Adrenal gland (tissue), 5 donors: ENCODE measurements around the gene LRRC74A.

ENCODE experiments used
- CTCF ChIP-seq, 6 experiments: fragments of 450-650 bp in 4 of 6; fragments of 200-600 bp in 2 of 6; sonication (generic) in 1 of 6; IDR thresholded peaks; 1 replicate in 5 of 6; 2 replicates in 1 of 6; pipeline versions ENCODE4 v1.5.1 to v1.8.0; 2016 to 2021; ENCODE audit warnings: antibody characterized with exemption in 6 of 6, mild to moderate bottlenecking in 2 of 6, moderate library complexity in 1 of 6
- POLR2A ChIP-seq, 2 donors: fragments of 450-650 bp; IDR thresholded peaks; one replicate each; pipeline ENCODE4 v1.6.1; 2017; ENCODE audit warnings: antibody characterized with exemption in 2 of 2, mild to moderate bottlenecking in 2 of 2, moderate library complexity in 1 of 2
- donor health status: DM: no; HTN: no; CAD: no.

DNA sequence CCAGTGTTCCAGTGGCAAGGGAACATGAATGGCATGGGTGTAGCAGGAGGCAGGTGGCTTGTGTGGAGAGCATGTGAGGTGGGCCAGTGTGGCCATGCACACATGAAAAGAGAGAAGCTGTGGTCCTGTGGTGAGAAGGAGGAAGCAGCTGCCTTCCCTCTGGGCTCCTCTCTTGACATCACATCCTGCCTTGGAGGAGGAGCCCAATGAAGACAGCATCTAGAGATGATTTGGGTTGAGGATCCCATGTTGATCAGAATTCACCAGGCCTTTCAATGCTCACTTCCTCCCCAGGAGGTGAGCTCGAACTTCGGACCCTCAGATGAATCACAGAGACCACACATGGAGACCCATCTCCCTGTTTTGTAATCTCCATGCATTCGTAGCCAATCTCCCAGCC lies 82.6 kb downstream of the LRRC74A start:
- TF ChIP-seq CTCF (IDR thresholded peaks at IDR 0.05) (no peak), POLR2A (IDR thresholded peaks at IDR 0.05) (no peak)
